NCI-H128 (cell line): Measurements from ENCODE around the gene MPL.

Source experiments
- DNase-seq: peaks from one replicate; lab custom pipeline; 2025; ENCODE audit not compliant: unreplicated experiment; lab: John Stamatoyannopoulos, UW

Gene MPL

DNA sequence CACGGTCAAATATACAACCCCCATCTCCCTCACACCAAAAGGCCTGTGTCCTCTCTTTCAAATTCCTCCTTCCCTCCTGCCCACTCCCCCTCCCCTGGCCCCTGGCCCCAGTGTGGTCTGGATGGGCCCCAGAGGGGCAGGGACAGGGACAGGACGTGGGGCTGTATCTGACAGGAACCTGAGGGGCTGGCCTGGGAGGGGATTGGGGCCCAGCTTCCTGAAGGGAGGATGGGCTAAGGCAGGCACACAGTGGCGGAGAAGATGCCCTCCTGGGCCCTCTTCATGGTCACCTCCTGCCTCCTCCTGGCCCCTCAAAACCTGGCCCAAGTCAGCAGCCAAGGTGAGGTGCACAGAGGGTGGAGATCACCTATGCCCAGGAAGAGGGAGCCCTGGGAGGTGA is at the start of gene MPL:
Gene MPL (plus strand): TSS at position 231 of the 400 bp plus-strand sequence. CDS start 31 bp downstream, at position 262.
- DNase-seq, result no peak

DNA sequence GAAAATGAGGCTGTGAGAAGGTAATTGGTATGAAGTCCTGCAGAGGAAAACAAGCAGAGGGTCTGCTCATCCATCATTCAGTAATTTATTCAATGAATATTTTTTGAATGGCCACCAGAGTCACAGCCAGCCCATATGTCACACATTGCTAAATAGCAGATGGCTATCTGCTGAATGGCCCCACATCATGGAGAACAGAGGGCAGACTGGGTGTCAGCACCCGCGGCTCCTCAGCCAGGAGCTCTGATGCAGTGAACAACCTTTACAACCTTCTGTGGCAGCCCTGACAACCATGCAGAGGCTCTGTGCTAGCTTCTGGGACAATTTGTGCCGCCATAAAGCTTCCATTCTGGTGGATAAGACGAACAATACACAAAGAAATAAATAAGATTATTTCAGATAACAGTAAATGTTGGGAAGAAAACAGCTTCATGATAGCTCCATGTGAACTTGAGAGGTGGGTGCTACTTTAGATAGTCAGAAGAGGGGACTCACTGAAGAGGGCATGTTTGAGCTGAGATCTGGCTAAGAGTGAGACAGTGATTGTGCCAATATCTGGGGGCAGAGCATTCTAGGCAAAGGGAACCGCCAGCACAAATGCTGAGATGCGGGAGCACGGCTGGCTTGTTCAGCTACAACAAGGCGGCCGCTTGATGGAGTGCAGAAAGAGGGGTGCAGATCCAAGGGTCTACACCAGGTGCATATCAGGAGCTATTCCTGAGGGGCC is 49.4 kb upstream of the MPL start:
- no peak for DNase-seq

DNA sequence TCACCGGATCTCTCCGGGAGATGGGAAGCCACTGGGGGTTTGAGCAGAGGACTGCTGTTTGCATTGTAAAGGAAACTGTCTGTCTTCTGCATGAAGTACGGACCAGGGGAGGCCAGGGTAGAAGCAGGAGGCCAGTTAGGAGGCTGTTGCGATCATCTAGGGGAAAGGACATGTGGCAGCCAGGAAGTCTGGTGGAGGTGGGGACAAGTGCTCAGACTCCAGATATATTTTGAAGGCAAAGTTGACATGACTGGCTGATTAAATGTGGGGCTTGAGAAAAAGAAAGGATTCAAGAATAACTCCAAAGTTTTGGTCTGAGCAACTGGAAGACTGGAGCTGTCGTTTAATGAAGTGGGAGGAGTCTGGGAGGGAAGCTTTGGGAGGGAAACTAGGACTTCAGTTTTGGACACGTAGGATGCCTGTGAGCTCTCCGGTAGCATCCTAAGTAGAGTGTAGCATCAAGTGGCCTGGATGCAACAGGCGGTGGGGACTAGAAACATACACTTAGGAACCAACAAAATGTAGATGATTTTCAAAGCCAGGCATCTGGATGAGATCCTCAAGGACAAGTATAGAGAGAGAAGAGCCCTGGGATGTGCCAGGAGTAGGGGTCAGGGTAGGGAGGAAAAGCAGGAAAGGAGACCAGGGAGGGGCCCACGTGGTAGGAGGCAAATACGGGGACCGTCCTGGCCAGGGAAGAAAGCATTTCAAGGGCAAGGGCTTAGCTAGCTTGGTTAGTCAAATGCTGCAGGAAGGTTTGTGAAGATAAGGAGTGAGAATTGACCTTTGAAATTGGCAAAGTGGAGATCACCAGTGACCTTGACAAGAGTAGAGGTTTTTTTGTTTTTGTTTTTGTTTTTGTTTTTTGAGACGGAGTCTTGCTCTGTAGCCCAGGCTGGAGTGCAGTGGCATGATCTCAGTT is 48.6 kb upstream of the MPL start:
- DNase-seq, result no peak

DNA sequence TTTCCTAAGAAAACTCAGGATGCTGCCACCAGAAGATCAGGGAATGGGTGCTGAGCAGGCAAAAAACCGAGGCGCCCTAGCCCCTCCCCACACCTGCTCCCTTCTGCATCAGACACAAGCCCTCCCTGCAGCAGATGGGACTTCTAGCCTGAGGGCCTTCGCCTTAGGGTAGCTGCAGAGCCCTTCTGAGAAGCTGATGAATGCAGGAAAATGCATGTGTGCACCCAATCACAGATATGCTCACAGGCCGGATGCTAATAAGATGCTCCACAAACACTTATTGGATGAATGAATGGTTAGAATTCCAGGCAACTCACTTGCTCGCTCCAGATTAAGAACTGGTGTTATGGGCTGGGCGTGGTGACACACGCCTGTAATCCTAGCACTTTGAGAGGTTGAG is 45.4 kb upstream of the MPL start:
- no peak for DNase-seq

DNA sequence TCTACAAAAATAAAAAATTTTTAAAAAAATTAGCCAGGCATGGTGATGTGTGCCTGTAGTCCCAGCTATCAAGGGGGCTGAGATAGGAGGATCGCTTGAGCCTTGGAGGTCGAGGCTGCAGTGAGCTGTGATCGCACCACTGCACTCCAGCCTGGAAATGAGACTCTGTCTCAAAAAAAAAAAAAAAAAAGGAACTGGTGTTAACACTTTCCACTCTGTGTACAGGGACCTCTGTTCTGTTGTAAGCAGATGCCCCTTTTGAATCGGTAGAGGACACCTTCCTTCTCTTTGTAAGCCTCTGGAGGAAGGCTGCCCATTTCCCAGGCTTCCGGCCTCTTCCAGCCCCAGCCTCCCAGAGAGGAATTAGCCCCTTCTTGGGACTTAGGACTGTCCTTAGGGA is 44.9 kb upstream of the MPL start:
- DNase-seq, result no peak

DNA sequence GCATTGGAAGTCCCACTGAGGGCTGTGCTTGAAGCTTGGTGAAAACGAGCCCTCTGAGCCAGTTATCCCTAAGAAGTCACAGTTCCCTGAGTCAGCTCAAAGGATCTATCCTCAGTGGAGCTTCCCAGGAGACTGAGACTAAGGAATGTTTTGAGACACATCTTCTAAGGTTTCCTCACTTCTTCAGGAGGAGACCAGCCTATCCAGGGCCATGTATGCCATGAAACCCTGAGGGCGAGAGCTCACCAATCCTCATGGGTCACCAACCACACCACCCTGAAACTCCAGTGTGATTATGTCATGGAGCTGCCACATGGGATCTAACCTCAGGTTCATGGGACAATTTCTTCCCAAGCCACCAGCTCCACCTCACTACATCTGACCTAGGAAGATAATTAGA is 44.4 kb upstream of the MPL start:
- DNase-seq, result no peak

DNA sequence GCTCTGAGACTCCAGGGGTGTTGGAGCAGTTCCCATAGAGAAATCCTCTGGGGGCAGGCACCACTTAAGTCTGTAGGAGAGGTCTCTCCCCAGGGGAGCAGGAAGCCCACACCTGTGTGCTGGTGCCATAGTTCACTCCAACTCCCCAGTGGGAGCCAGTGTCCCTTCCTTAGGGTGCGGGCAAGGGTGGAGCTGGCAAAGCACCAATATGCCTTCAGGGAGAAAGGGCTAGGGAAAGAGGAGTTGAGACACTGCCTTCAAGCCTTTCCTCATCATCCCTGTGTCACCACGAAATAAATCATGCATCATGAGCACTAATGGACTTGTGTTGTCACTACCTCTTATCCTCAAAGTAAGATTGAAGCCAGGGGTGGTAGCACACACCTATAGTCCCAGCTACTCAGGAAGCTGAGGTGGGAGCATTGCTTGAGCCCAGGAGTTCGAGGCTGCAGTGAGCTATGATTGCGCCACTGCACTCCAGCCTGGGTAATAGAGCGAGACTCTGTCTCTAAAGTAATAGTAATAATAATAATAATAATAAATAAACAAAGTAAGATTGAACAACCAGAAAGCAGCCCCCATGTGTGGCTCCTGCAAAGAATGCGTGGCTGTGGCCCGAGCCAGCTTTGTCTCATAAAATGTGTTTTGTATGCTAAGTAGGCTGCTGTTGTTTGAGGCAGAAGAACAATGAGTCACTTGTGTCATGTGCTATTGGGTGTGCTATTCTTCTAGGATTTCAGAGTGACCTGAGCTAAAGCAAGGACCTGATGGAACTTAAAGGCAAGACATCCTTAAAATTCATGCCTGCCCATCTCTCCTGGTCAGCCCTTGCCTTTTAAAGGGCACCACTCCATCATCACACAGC is 43.5 kb upstream of the MPL start:
- no peak for DNase-seq

DNA sequence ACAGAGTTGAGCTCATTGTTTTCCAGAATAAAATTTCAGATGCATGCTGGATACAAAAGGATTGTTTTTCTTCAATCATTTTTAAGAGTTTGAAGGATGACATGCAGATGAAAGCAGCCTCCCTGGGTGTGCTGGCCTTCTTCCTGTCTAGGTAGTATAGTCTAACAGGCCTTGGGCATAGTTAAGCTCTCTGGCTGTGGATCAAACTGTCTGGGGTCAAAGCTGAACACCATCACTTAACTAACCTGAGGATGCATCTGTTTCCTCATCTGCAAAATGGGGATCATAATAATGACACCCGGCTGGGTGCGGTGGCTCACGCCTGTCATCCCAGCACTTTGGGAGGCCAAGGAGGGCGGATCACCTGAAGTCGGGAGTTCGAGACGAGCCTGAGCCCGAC is 42.9 kb upstream of the MPL start:
- no peak for DNase-seq

DNA sequence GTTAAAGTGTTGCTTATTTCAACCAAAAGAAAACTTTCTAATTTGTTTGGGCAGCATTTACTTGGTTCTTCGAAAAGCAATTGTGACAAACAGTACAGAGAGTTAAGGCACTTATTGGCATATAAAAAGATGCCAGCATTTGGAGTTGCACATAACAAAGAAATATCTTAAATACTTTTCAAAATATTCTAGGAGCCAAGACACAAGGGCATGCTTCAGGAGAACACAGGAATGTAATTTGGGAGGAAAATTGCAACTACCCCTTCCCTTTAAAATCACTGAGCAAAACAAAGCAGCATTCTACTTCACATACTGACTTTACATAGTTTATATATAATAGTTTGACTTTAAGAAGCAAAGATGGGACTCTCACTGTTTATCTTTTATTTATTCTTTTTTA is 41.4 kb upstream of the MPL start:
- DNase-seq, result no peak

DNA sequence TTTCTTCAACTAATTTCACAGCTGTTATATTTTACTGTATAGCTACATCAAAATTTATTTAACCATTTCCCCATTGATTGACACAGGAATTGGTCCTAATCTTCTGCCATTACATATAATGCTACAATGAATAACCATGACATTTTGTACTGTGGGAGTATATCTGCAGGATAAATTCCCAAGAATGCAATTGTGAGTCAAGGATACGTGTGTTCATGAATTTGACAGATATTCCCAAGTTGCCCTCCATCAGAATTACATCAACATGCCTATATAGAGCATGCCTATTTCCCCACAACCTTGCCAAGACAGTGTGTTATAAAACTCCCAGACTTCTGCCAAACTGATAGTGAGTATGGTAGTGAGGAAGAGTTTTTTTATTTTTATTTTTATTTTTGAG is 39.6 kb upstream of the MPL start:
- DNase-seq, result no peak

DNA sequence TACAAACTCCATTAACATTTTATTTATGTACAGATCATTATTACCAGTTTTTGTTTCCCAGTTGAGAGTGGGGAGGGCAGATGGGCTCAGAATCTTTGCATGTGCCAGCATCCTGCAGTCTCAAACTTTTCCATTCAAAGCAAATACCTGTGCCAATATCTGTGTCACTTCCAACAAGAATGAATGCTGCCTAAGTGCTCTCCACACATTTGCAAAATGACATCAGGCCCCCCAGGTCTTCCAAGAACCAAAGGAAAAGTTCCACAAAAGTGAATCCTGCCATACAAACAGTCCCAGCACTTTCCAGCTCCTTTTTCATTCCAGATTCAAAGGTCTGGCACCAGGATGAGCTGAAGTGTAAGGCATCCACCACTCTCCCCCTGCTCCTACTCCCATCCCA is 38.5 kb upstream of the MPL start:
- DNase-seq, result no peak

DNA sequence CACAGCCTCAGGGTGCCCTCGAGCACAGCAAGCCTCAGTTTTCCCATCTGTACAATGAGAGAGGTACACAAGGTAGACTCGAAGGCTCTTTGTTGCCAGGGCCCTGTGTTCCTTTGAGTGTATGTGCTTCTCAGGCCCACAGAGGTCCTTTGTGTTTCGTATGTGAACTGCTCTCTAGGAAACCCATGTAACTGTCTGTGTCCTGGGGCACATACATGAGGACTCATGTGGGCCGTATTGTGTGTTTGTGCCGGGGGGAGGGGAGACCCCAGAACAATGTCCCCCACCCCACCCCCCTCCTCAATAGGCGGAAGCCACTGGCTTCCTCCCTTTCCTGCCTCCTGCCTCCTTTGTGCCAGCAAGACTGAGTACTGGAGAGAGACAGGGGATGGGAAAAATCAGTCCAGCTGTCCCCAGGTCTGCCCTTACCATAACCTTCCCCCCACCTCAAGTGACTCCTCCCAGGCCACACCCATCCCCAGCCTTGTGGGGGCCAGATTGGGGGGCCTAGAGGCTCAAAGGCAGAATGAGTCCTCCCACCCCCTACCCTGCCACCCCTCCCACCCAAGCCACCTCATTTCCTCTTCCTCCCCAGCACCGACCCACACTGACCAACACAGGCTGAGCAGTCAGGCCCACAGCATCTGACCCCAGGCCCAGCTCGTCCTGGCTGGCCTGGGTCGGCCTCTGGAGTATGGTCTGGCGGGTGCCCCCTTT is 37.1 kb upstream of the MPL start, which contains the start of gene TIE1:
Gene TIE1 (plus strand): TSS at position 605 of the 717 bp plus-strand sequence. CDS start 90 bp downstream, at position 695.
- DNase-seq, result no peak

DNA sequence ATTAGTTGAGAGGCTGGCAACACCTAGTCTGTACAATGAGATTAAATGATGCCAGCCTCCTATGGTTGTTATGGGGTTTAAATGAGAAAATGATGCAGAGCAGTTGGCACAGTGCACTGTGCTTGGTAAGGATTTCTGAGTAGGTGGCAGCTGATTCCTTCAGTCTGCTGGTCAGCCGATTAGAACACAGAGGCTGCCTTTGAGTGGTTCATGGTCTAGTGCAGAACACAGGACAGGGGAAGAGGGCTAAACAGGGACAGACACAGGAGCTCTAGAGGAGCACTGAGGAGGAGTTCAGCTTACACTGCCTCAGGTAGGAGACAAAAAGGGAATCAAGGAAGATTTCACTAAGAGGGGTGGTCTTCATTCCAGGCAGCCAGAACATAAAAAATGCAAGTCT is 35.4 kb upstream of the MPL start:
- DNase-seq, result no peak

DNA sequence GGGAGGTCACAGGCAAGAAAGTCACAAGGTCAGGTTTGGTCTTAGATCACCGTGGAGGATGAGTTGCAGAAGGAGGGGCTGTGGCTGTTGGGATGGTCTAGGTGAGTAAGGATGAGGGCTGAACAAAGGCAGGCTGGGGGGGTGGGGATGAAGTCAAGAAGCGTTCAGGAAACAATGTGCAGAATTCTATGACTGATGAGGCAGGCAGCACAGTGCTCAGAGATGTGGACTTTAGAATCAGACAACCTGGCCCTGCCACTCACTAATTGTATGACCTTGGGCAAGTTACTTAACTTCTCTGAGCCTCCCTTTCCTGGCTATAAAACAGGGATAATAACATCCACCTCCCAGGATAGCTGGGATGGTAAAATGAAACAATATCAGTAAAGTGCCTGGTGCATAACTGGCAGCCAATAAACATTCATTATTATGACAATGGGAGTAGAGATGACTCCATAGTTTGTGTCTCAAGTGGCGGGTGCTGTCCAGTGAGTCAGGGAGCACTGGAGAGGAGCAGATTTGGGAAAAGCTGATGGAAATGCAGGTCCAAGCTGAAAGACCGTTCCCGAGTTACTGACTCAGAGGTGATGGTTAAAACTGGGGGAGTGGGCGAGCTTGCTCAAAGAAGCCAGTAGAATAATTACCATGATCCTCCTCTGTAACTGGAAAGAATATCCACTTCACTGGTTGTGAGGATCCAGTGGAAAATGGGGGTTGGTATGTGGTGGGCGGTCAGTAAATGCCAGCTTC is 34.7 kb upstream of the MPL start:
- no peak for DNase-seq

DNA sequence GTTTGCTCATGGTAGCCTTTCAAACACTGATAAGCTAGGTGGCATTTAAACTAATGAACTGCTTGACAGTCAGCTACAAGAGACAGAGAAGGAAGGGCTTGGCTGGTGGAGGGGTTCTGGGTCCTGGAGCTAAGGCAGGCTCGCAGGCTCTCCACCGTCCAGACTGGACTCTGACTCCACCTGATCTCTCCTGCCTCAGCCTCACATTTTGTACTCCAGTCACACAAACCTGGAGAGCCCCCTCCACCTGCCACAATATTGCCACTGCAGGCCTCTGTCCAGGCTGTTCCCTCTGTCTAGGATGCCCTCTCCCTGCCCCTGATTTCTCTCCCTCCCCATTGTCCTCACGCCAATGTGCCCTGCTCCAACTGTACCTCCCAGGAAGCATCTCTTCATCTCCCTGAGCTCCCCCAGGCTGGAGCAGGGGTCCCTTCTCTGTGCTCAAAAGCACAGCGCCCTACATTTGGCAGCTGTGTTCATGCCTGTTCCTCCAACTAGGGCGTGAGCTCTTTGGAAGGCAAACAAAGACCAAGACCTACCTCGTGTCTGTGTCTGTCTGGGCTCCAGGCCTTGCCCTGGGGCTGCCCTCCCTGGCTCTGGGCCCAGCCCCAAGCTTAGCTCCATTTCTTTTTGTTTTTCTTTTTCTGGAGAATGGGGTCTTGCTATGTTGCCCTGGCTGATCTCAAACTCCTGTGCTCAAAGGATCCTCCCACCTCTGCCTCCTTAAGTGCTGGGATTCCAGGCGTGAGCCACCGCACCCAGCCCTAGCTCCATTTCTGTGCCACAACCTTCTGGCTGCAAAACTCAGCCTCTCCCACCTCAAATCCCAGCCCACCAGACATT is 33.9 kb upstream of the MPL start:
- DNase-seq, result no peak

DNA sequence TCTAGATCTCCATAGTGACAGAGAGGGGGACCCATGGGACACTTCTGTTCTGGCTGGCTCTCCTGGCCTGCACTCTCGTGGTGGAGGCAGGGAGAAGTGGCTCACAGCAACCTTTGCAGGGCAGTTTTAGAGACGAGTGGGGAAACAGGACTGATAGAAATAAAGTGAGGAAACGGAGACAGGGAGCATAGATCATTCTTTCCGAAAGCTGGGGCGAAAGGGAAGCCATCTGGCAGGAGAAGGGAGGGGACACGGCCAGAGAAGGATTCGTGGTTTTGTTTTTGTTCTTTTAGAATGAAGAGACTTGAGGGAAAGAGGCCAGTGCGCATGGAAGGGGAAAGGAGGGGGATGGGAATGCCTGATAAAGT is 33.3 kb upstream of the MPL start:
- no peak for DNase-seq

DNA sequence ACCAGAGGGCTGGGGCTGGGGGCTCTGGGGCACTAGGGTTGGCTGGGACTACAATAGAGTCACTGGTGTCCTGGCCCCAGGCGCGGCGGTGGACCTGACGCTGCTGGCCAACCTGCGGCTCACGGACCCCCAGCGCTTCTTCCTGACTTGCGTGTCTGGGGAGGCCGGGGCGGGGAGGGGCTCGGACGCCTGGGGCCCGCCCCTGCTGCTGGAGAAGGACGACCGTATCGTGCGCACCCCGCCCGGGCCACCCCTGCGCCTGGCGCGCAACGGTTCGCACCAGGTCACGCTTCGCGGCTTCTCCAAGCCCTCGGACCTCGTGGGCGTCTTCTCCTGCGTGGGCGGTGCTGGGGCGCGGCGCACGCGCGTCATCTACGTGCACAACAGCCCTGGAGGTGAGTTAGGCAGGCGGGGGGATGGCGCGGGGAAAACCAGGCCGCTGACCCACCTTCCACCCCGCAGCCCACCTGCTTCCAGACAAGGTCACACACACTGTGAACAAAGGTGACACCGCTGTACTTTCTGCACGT is 32.8 kb upstream of the MPL start:
- DNase-seq, result no peak

DNA sequence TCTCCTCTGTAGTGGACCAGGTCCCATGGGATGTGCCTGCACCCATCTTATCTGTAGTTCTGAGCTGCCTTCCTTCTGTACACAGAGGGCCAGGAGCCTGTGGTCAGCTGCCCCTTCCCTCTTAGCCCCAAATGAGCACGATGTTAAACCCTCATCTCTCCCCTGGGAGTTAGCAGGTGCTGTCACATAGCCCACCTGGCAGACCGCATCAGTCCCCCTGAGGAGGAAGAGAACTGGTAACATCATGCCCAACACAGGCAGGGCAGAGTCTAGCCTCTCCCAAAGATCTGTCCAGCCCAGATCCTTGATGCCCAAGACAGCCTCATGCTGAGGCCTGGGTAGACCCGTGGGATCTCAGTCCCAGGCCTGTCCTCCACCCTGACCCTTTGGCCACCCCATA is 32.2 kb upstream of the MPL start:
- no peak for DNase-seq
